Calu3 (cell line): ENCODE data around the gene MED29. TPM values are rescaled to one million over a fixed set of nuclear protein-coding genes. Genes with fewer than 3 reads are reported as not detected.

ENCODE experiments used
- BruUV-seq: library from RNA; stranded (reverse); fragments of 400-500 nt; replicated peaks from 2 replicates; lab custom pipeline; 2021; lab: Mats Ljungman, UMichigan
- CTCF ChIA-PET: fragments of 300-600 bp; sonication (Branson Sonifier 250); formaldehyde crosslinking; loops from one replicate; lab custom pipeline; 2022; ENCODE audit warnings: antibody characterized with exemption; lab: Charles Lee
- DNase-seq: peaks from one replicate; pipeline ENCODE4 v3.0.0; 2022
- H3K27ac Mint-ChIP-seq: one replicate; pipeline ENCODE4 v1.8.0; 2022; ENCODE audit warnings: mixed read lengths; ENCODE audit not compliant: unreplicated experiment
- H3K27me3 Mint-ChIP-seq: one replicate; pipeline ENCODE4 v1.8.0; 2022; ENCODE audit warnings: mixed read lengths; ENCODE audit not compliant: unreplicated experiment
- H3K36me3 Mint-ChIP-seq: one replicate; pipeline ENCODE4 v1.8.0; 2022; ENCODE audit warnings: mild to moderate bottlenecking, moderate library complexity, mixed read lengths; ENCODE audit not compliant: insufficient read depth, unreplicated experiment
- H3K4me1 Mint-ChIP-seq: one replicate; pipeline ENCODE4 v1.8.0; 2022; ENCODE audit warnings: mild to moderate bottlenecking, low read depth, mixed read lengths; ENCODE audit not compliant: unreplicated experiment
- H3K4me3 Mint-ChIP-seq: one replicate; pipeline ENCODE4 v1.8.0; 2022; ENCODE audit warnings: mild to moderate bottlenecking, low read depth, moderate library complexity, mixed read lengths; ENCODE audit not compliant: unreplicated experiment
- H3K9me3 Mint-ChIP-seq: one replicate; pipeline ENCODE4 v1.8.0; 2022; ENCODE audit warnings: low read depth, mixed read lengths; ENCODE audit not compliant: unreplicated experiment
- CTCF ChIP-seq: fragments of 200-600 bp; IDR thresholded peaks from one replicate; pipeline ENCODE4 v1.8.0; 2022; ENCODE audit warnings: antibody characterized with exemption; ENCODE audit not compliant: unreplicated experiment
- intact Hi-C: fragments of 100-400 bp; cut with micrococcal nuclease; formaldehyde crosslinking; loops from one replicate; pipeline ENCODE4 v1.10.0; 2022; ENCODE audit not compliant: unreplicated experiment
- total RNA-seq: library from RNA; stranded (reverse); gene quantifications from 2 replicates; pipeline ENCODE4 v1.2.3, GENCODE V29; 2022

MED29 gene
- total RNA-seq, 1 experiment from 2014 or later = 56.8 TPM

- Mint-ChIP-seq H3K4me1 (peaks cover 57% of the 10 kb centered on the region), H3K9me3 (no peaks in the 10 kb centered on the region)
- intact Hi-C loops = no loop called here
Observed at GRCh38 chr19:39398297-39398864, 7.2 kb downstream of the MED29 start.

GRCh38 chr19:39399668-39400050 lies 8.5 kb downstream of the MED29 start:
- CTCF ChIA-PET = no interaction called here
- peaks cover 66% of the 10 kb centered on the region for H3K4me1 Mint-ChIP-seq
- no peak overlapping the region for H3K4me3 Mint-ChIP-seq
- BruUV-seq = no TSS peak
- H3K27ac Mint-ChIP-seq = peak overlapping the region; percentile 63
- H3K27me3 Mint-ChIP-seq = no peaks in the 10 kb centered on the region
- H3K9me3 Mint-ChIP-seq = no peaks in the 10 kb centered on the region
- DNase-seq = no peak
- intact Hi-C loops = no loop called here
- no peak for TF ChIP-seq CTCF
- H3K36me3 Mint-ChIP-seq = peaks cover 86% of the 10 kb centered on the region

More at GRCh38 chr19:39398297-39398864, 7.2 kb downstream of the MED29 start:
- Mint-ChIP-seq H3K27me3 (no peaks in the 10 kb centered on the region), H3K36me3 (peaks cover 86% of the 10 kb centered on the region), H3K27ac (peak overlapping the region; percentile 63), H3K4me3 (no peak overlapping the region)
- CTCF ChIA-PET = interaction anchor here (0.6 to 2.6 kb wide), 11 partner anchors 9 to 337 kb away, joined by 3 to 52 read pairs (median 3); partner anchors contain the start of genes PLEKHG2, SAMD4B and ZFP36
- peak; percentile 74 for DNase-seq
- TSS peak; percentile 19 for BruUV-seq
- no peak for TF ChIP-seq CTCF

GRCh38 chr19:39400061-39400460 lies 8.9 kb downstream of the MED29 start:
- Mint-ChIP-seq H3K4me1 (peaks cover 66% of the 10 kb centered on the region), H3K9me3 (no peaks in the 10 kb centered on the region), H3K36me3 (peaks cover 86% of the 10 kb centered on the region), H3K27ac (peak overlapping the region; percentile 63), H3K4me3 (no peak overlapping the region), H3K27me3 (no peaks in the 10 kb centered on the region)
- CTCF ChIA-PET = no interaction called here
- no TSS peak for BruUV-seq
- no peak for TF ChIP-seq CTCF
- DNase-seq = no peak
- intact Hi-C loops = no loop called here

- H3K4me1 Mint-ChIP-seq = peaks cover 69% of the 10 kb centered on the region
- TSS peak; percentile 3 for BruUV-seq
- peaks cover 86% of the 10 kb centered on the region for H3K36me3 Mint-ChIP-seq
- TF ChIP-seq CTCF = no peak
- H3K27ac Mint-ChIP-seq = peak overlapping the region; percentile 94
- DNase-seq = no peak
- peak overlapping the region; percentile 73 for H3K4me3 Mint-ChIP-seq
- no peaks in the 10 kb centered on the region for H3K27me3 Mint-ChIP-seq
- H3K9me3 Mint-ChIP-seq = no peaks in the 10 kb centered on the region
- intact Hi-C loops = no loop called here
- CTCF ChIA-PET = interaction anchor here (0.6 to 2.2 kb wide), 4 partner anchors 11 to 393 kb away, joined by 3 to 10 read pairs (median 4); partner anchors contain the start of genes PLEKHG2 and RPS16
Observed at GRCh38 chr19:39401070-39401548, 9.9 kb downstream of the MED29 start.
